Mucosa of rectum (tissue), 2 donors: Measurements from ENCODE around the gene INPP4A.
A peak's percentile ranks its signal among the peaks of the same experiment; 100 is the strongest.

Experiments
- H3K27ac ChIP-seq, 2 donors: one replicate each; pipeline ENCODE4 v1.7.0; 2013; ENCODE audit warnings: inconsistent platforms in 2 of 2, low read depth in 2 of 2, low read length in 2 of 2
- H3K27me3 ChIP-seq, 2 donors: one replicate each; pipeline ENCODE4 v1.7.0; 2013; ENCODE audit warnings: low read length in 2 of 2; ENCODE audit not compliant: control insufficient read depth in 2 of 2, insufficient read depth in 2 of 2
- H3K36me3 ChIP-seq, 2 donors: one replicate each; pipeline ENCODE4 v1.7.0; 2013; ENCODE audit warnings: low read length in 2 of 2; ENCODE audit not compliant: control insufficient read depth in 2 of 2, insufficient read depth in 2 of 2
- H3K4me1 ChIP-seq, 2 donors: one replicate each; pipeline ENCODE4 v1.7.0; 2013; ENCODE audit warnings: low read length in 2 of 2, mild to moderate bottlenecking in 1 of 2; ENCODE audit not compliant: control insufficient read depth in 2 of 2, insufficient read depth in 2 of 2
- H3K4me3 ChIP-seq, 2 donors: one replicate each; pipeline ENCODE4 v1.7.0; 2013; ENCODE audit warnings: low read length in 2 of 2
- H3K9ac ChIP-seq, 2 donors: one replicate each; pipeline ENCODE4 v1.7.0; 2013; ENCODE audit warnings: low read length in 2 of 2, low read depth in 1 of 2, mild to moderate bottlenecking in 1 of 2
- H3K9me3 ChIP-seq, 2 donors: one replicate each; pipeline ENCODE4 v1.7.0; 2013; ENCODE audit warnings: low read length in 2 of 2; ENCODE audit not compliant: control insufficient read depth in 2 of 2
- donor health status: healthy.
- donor health status: Normal muscosa, but diverticular disease.

The INPP4A gene

DNA sequence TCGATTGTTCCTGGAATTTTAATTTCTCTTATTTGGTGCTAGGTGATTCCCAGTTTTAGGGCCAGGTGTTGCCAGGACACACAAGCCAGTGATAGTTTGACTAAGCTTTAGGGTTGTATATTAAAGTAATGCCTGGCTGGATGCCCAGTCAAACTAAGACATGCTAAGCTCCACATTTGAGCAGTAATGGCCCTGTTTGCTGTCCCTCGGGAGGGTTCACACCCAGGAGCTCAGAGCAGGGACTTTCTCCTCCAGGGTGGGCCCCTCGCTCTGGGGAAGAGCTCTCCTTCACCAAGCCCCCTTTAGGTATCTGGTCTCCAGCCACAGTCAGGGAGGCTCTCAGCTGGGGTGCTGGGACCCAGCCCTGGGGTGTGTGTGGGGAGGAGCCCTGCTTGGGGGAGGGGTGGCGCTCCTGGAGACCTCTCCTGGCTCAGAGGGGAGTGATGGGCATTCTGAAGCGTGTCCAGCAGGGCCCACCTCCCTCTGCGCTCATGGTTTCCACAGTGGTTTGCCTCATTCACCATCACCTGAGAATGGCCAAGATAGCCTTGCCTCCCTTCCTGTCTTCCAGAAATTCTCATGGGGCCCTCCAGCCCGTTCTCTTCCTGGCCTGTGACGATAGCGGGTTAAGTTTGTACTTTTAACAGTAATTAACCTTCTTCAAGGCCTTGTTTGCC, 31.7 kb downstream of the INPP4A start:
- H3K27ac ChIP-seq, result peak overlapping the region in 1 of 2 donors; percentile 12
- no peak overlapping the region for H3K9ac ChIP-seq
- H3K4me3 ChIP-seq, result no peak overlapping the region
- H3K9me3 ChIP-seq, result no peaks in the 10 kb centered on the region
- no peaks in the 10 kb centered on the region for H3K36me3 ChIP-seq
- H3K27me3 ChIP-seq, result no peaks in the 10 kb centered on the region
- H3K4me1 ChIP-seq, result peaks cover 51 to 62% of the 10 kb centered on the region in 2 donors

DNA sequence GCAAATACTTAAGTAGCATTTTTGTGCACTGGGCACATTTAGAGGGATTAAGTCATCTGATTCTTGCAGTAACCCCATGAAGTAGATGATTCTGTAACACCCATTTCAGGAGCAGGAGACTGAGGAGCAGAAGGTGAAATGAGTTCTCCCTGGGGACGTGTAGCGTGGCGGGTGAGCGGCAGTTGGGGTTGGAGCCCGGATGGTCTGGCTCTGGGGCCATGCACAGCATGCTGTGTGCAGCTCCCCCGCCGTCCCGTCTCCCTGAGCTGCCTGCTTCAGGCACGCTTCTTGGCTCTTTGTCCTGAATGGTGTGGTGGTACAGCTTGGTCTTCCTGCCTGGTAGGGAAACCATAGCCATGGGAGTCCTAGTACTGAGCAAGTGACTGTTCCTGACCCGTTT, 32.4 kb downstream of the INPP4A start:
- Histone ChIP-seq H3K4me1 (peaks cover 51 to 62% of the 10 kb centered on the region in 2 donors), H3K9ac (no peak overlapping the region), H3K9me3 (no peaks in the 10 kb centered on the region), H3K27me3 (no peaks in the 10 kb centered on the region), H3K36me3 (no peaks in the 10 kb centered on the region), H3K4me3 (no peak overlapping the region), H3K27ac (no peak overlapping the region)

DNA sequence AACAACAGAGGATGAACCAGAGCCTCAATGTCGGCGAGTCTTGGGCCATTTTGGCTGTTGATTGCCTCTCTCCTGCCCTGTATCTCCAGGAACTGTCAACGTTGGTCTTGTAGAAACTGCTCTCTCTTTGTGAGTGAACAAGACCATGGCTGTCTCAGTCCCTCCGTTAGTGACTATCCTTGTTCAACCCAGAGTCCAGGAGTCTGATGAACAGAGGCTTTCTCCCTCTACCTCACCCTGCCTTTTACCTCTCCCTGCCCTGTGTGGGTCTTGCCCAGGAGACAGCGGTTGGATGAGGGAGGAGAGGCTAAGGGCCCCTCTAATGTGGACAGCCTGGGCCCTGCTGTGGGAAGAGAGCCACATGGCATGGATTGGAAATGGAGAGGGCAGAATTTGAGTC, 32.8 kb downstream of the INPP4A start:
- Histone ChIP-seq H3K36me3 (no peaks in the 10 kb centered on the region), H3K27ac (peak overlapping the region in 1 of 2 donors; percentile 6), H3K4me1 (peaks cover 51 to 57% of the 10 kb centered on the region in 2 donors), H3K4me3 (no peak overlapping the region), H3K27me3 (no peaks in the 10 kb centered on the region), H3K9ac (no peak overlapping the region), H3K9me3 (no peaks in the 10 kb centered on the region)

DNA sequence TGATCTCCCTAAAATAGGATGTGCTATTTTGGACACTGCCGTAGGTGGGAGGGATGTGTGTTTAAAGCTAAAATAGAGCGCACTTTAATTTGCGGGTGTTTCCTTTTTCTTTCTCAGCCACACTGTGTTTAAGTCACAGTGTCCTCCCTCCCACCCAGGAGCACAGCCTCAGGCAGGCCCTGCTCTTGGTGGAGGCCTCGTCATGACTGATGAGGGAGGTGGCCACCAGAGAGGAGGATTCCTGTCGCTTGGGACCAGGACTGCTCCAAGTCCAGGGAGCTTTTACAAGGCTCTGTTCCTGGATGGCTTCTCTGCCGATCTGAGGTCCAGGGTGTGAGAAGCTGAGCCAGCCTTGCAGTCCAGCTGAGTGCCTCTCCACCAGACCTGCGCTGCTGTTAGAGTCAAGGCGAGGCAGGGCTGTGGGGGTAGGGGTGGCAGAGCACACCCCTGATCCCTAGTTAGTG, 33.5 kb downstream of the INPP4A start:
- Histone ChIP-seq H3K4me3 (no peak overlapping the region), H3K9me3 (no peaks in the 10 kb centered on the region), H3K9ac (no peak overlapping the region), H3K27me3 (no peaks in the 10 kb centered on the region), H3K27ac (peak overlapping the region in 1 of 2 donors; percentile 6), H3K4me1 (peaks cover 52 to 57% of the 10 kb centered on the region in 2 donors), H3K36me3 (no peaks in the 10 kb centered on the region)

DNA sequence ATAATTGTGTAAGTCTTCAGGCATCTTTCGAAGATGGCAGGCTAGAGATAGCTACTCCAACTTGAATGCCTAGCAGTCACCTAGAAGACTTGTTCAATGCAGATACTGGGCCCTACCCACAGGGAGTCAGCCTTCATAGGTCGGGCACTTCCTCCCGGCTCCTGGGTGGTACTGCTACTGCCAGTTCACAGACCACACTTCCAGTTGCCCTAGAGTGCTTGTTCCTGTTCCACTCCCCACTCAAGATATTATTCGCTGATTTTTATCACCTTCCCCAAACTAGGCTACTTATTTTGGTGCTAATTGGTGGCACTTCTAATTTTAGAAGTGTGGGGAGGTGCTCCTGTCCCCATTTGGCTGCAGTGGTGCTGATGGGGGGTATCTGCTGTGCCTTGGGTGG, 34.2 kb downstream of the INPP4A start:
- peaks cover 50 to 53% of the 10 kb centered on the region in 2 donors for H3K4me1 ChIP-seq
- H3K9ac ChIP-seq, result no peak overlapping the region
- peak overlapping the region in 1 of 2 donors; percentile 70 for H3K27ac ChIP-seq

DNA sequence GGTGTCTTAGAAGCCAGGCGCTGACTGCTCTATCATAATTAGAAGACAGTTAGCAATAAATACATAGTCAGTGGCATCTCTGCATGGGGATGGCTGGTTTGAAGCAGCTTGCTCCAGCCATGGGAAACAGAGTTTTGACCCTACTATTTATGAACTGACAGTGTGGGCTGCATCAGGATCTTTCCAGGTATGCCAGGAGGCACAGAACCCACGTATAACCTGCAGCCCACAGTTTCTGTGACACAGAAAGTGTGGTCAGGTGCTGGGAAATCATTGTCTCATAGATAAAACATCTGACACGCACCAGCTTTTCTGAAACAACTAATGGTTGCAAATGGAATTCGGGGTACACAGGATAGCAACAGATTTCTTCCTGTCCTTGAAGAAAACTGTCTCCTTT, 34.7 kb downstream of the INPP4A start:
- peak overlapping the region in 1 of 2 donors; percentile 17 for H3K9ac ChIP-seq

More for the DNA sequence above, 34.2 kb downstream of the INPP4A start:
- Histone ChIP-seq H3K27me3 (no peaks in the 10 kb centered on the region), H3K4me3 (no peak overlapping the region), H3K36me3 (no peaks in the 10 kb centered on the region), H3K9me3 (no peaks in the 10 kb centered on the region)

DNA sequence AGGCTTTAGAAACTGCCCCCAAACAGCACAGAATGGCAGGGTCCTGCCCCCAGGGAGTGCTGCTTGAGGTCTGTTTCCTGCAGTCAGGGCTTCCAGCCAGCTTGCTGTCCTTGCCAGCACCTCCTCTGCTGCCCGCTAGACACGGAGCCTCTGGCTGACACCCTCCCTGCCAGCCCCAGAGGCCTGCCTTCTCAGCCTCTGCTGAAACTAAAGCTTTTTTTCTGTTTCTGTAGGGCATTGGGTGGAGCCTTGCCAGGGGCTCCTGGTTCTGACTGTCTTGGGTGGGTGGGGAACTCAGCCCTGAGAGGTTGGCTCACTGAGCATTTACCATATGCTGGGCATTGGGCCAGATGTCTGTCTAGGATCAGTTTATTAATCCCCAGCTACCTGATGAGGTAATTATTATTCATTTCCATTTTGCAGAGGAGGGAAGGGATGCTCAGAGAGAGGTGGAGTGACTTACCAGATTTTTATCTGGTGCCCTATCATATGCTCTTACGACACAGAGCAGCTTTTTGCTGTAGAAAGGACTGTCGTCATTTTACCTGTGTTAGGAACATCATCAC, 35.4 kb downstream of the INPP4A start:
- no peak overlapping the region for H3K4me3 ChIP-seq
- no peaks in the 10 kb centered on the region for H3K9me3 ChIP-seq
- peak overlapping the region in 1 of 2 donors; percentile 17 for H3K9ac ChIP-seq
- H3K36me3 ChIP-seq, result no peaks in the 10 kb centered on the region
- H3K4me1 ChIP-seq, result peaks cover 52% of the 10 kb centered on the region in 2 donors
- H3K27ac ChIP-seq, result peak overlapping the region in 1 of 2 donors; percentile 70
- H3K27me3 ChIP-seq, result no peaks in the 10 kb centered on the region

More for the DNA sequence above, 34.7 kb downstream of the INPP4A start:
- Histone ChIP-seq H3K9me3 (no peaks in the 10 kb centered on the region), H3K4me3 (no peak overlapping the region), H3K27ac (peak overlapping the region in 1 of 2 donors; percentile 70), H3K27me3 (no peaks in the 10 kb centered on the region), H3K4me1 (peaks cover 52% of the 10 kb centered on the region in 2 donors), H3K36me3 (no peaks in the 10 kb centered on the region)

DNA sequence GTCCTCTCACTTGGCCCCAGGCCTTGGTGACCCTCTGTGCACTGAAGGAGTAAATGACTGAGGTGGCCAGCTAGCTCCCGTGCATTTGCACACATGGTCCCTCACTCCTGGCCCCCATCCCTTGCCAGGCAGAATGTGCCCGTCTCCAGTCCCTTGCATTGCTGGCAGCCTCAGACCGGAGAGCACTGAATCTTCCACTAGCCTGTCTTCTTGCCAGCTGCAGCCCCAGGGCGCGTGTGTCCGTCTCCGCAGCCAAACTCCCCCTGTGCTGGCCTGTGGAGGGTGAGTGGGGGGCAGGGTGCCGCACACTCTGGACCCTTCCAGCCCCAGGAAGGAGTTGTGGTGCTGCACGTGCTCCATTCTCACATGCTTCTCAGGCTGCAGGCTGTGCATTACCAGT, 35.9 kb downstream of the INPP4A start:
- peaks cover 49 to 51% of the 10 kb centered on the region in 2 donors for H3K4me1 ChIP-seq
- H3K4me3 ChIP-seq, result no peak overlapping the region
- H3K27me3 ChIP-seq, result no peaks in the 10 kb centered on the region
- H3K9me3 ChIP-seq, result no peaks in the 10 kb centered on the region
- H3K36me3 ChIP-seq, result no peaks in the 10 kb centered on the region
- H3K27ac ChIP-seq, result no peak overlapping the region
- no peak overlapping the region for H3K9ac ChIP-seq

DNA sequence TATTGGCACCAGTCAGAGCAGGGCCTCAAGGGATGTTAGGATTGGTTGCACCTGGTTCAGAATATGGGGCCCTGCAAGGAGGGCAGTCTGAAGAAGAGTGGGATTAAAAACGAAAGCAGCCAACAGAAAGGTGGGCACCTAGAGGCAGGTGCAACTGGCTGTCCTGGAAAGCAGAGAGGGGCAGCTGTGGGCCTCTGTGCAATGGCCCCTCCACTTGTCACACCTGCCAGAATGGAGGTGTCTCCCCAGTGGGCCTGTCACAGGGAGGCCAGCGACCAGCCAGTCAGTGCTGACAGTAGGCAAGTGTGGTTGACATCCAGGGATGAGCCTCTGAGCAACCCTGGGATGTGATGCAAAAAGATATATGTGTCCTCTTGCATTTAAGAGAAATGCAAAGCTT, 37.7 kb downstream of the INPP4A start:
- Histone ChIP-seq H3K4me3 (no peak overlapping the region), H3K27ac (no peak overlapping the region), H3K4me1 (peaks cover 37 to 45% of the 10 kb centered on the region in 2 donors), H3K27me3 (no peaks in the 10 kb centered on the region), H3K9me3 (no peaks in the 10 kb centered on the region), H3K9ac (no peak overlapping the region), H3K36me3 (no peaks in the 10 kb centered on the region)

DNA sequence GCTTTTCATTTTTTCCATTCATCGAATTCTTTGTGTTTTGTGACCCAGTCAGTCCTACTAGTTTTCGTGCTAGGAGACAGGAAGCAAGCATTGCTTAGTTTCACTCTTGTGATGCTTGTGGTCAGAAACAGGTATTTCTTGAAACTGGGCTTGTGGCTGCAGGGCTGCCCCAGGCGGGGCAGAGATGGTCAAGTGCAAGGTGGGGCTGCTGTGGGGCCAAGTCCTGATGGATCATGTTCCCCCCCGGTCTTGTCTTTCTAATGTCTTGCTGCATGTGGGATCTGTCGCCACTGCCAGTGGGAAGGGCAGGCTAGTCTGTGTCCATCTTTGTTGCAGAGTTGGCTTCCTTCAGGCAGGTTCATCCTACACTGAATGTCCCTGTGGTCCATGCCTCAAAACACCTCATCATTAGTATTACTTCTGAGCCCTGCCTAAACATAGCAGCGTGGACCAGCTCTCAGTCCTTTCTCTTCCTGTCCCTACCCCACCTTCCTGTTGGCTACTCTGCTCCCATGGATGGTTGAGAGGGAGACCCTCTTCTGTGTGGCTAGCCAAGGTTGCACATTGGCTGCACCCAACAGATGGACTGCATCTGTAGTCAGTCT, 38.7 kb downstream of the INPP4A start:
- peak overlapping the region; percentile 29 to 59 for H3K27ac ChIP-seq
- peak overlapping the region in 1 of 2 donors; percentile 14 for H3K4me3 ChIP-seq
- no peaks in the 10 kb centered on the region for H3K9me3 ChIP-seq
- no peaks in the 10 kb centered on the region for H3K36me3 ChIP-seq
- no peaks in the 10 kb centered on the region for H3K27me3 ChIP-seq
- no peak overlapping the region for H3K9ac ChIP-seq
- H3K4me1 ChIP-seq, result peaks cover 37 to 46% of the 10 kb centered on the region in 2 donors
